Activated B cell treated with CpG ODN at 0.5 μM for 24 hours (primary cell): ENCODE results near the gene DELE1. TPM values are rescaled to one million over a fixed set of nuclear protein-coding genes. Genes with fewer than 3 reads are reported as not detected.

Experiments used
- ATAC-seq: fragments of 200-7000 bp; cut with Tn5 transposase; one replicate; pipeline ENCODE4 v1.10.0; 2021; ENCODE audit warnings: low read depth, mild to moderate bottlenecking, moderate library complexity
- CTCF ChIA-PET: fragments of 350-600 bp; sonication (Branson Sonifier 250); formaldehyde crosslinking; loops from one replicate; lab custom pipeline; 2021; ENCODE audit warnings: antibody characterized with exemption; lab: Charles Lee
- POLR2A ChIA-PET: fragments of 350-600 bp; sonication (Branson Sonifier 250); formaldehyde crosslinking; loops from one replicate; lab custom pipeline; 2021; ENCODE audit warnings: antibody characterized with exemption; lab: Charles Lee
- DNase-seq: peaks from one replicate; pipeline ENCODE4 v3.0.0; 2022
- H3K27ac Mint-ChIP-seq: one replicate; pipeline ENCODE4 v1.8.0; 2020; ENCODE audit warnings: mixed read lengths
- H3K27me3 Mint-ChIP-seq: one replicate; pipeline ENCODE4 v1.8.0; 2021; ENCODE audit warnings: mixed read lengths
- H3K36me3 Mint-ChIP-seq: one replicate; pipeline ENCODE4 v1.8.0; 2021; ENCODE audit warnings: low read depth, mixed read lengths
- H3K4me1 Mint-ChIP-seq: one replicate; pipeline ENCODE4 v1.8.0; 2021; ENCODE audit warnings: mixed read lengths
- H3K4me3 Mint-ChIP-seq: one replicate; pipeline ENCODE4 v1.8.0; 2020; ENCODE audit warnings: mild to moderate bottlenecking, mixed read lengths
- H3K9me3 Mint-ChIP-seq: one replicate; pipeline ENCODE4 v1.8.0; 2020; ENCODE audit warnings: mixed read lengths
- intact Hi-C: fragments of 100-400 bp; cut with micrococcal nuclease; formaldehyde crosslinking; loops from one replicate; pipeline ENCODE4 v1.15.1; 2024
- total RNA-seq: library from RNA; stranded (reverse); gene quantifications from 2 replicates; pipeline ENCODE4 v1.2.3, GENCODE V29; 2022
- TF ChIP-seq, protein P1 (sequence below): fragments of 200-600 bp; IDR thresholded peaks from one replicate; pipeline ENCODE4 v1.8.0; 2022; ENCODE audit warnings: antibody characterized with exemption, mild to moderate bottlenecking

The DELE1 gene
- total RNA-seq, 1 donor from 2014 or later = 114 TPM

GRCh38 chr5:141957367-141957996 is 33.8 kb downstream of the DELE1 start:
- intact Hi-C loops = no loop called here
- no peak overlapping the region for H3K4me3 Mint-ChIP-seq
- CTCF ChIA-PET = interaction anchor here (1.5 to 6.9 kb wide), 2 partner anchors 78 to 264 kb away, joined by 3 to 133 read pairs; no protein-coding TSS in a partner anchor
- DNase-seq = no peak
- ATAC-seq = no peak
- TF ChIP-seq, protein P1, sequence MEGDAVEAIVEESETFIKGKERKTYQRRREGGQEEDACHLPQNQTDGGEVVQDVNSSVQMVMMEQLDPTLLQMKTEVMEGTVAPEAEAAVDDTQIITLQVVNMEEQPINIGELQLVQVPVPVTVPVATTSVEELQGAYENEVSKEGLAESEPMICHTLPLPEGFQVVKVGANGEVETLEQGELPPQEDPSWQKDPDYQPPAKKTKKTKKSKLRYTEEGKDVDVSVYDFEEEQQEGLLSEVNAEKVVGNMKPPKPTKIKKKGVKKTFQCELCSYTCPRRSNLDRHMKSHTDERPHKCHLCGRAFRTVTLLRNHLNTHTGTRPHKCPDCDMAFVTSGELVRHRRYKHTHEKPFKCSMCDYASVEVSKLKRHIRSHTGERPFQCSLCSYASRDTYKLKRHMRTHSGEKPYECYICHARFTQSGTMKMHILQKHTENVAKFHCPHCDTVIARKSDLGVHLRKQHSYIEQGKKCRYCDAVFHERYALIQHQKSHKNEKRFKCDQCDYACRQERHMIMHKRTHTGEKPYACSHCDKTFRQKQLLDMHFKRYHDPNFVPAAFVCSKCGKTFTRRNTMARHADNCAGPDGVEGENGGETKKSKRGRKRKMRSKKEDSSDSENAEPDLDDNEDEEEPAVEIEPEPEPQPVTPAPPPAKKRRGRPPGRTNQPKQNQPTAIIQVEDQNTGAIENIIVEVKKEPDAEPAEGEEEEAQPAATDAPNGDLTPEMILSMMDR = no peak
- peaks cover 18% of the 10 kb centered on the region for H3K4me1 Mint-ChIP-seq
- POLR2A ChIA-PET = interaction anchor here (1.1 kb wide), 1 partner anchor 15 kb away, joined by 3 read pairs; no protein-coding TSS in a partner anchor
- H3K27me3 Mint-ChIP-seq = peaks cover 3% of the 10 kb centered on the region
- H3K27ac Mint-ChIP-seq = no peak overlapping the region
- no peaks in the 10 kb centered on the region for H3K9me3 Mint-ChIP-seq
- H3K36me3 Mint-ChIP-seq = peaks cover 2% of the 10 kb centered on the region

DNA sequence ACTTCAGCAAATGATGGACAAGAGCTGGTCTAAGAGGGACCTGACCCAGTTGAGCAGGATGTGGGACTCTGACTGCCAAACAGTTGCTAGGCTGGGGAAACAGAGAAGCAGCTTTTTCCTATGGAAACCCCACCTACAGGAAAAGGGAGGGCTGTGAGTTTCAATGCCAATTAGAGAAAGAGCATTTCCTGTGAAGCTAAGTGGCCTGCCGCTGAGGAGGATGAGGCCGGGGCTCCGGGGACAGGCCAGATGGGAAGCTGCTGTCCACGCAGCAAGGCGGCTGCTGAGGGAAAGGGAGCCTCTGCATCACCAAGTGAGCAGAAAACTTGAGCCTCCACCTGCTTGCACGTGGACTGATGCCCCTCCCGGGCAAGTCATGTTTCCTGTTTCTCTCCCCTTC is 34.4 kb downstream of the DELE1 start, which contains the start of gene PCDH12:
Gene PCDH12, minus strand, starts transcription at position 90 of the 400 bp plus-strand sequence. CDS start 351 bp downstream, outside the sequence.
- ChIA-PET CTCF (interaction anchor here (0.8 to 6.9 kb wide), 3 partner anchors 79 to 293 kb away, joined by 3 to 133 read pairs (median 3); no protein-coding TSS in a partner anchor), POLR2A (interaction anchor here (1.4 kb wide), 1 partner anchor 35 kb away, joined by 7 read pairs; the partner anchor contains the start of gene DELE1)
- H3K36me3 Mint-ChIP-seq = peaks cover 2% of the 10 kb centered on the region
- no peaks in the 10 kb centered on the region for H3K9me3 Mint-ChIP-seq
- TF ChIP-seq, protein P1 = no peak
- H3K4me3 Mint-ChIP-seq = no peak within 1 kb of the TSS
- peaks cover 18% of the 10 kb centered on the region for H3K4me1 Mint-ChIP-seq
- peaks cover 3% of the 10 kb centered on the region for H3K27me3 Mint-ChIP-seq
- DNase-seq (no peak), ATAC-seq (no peak)
- peak within 1 kb of the TSS; percentile 20 for H3K27ac Mint-ChIP-seq
- intact Hi-C loops = no loop called here

DNA sequence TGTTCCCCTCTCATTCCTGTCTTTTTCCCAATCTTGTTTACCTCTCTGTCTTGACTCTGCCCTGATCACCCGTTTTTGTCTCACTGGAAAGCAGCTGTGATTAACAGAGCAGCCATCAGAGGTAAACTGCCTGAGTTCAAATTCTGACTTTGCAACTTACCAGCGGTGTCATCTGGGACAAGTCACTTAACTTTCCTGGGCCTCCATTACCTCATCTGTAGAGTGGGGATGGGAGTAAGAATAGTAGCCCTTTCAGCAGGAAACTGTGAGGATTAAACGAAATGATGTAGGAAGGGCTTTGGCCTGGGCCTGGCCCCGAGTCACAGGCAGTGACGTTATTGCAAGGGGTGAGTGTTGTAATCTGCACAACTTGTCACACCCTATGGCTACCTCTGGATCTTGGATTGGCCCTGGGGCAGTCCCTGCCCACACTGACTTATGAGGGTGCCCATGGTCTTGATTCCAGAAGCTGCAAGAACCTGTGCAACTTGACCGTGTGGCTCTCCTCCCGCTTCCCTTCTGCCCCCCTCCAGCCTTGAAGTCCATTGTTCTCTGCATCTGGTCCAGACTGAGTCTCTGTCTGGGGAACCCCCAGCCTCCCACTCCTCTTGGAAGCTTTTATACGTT is 35.0 kb downstream of the DELE1 start:
- ATAC-seq (no peak), DNase-seq (no peak)
- H3K4me1 Mint-ChIP-seq = peaks cover 18% of the 10 kb centered on the region
- CTCF ChIA-PET = interaction anchor here (0.8 to 6.9 kb wide), 4 partner anchors 79 to 294 kb away, joined by 3 to 133 read pairs (median 18); no protein-coding TSS in a partner anchor
- H3K9me3 Mint-ChIP-seq = no peaks in the 10 kb centered on the region
- TF ChIP-seq, protein P1 = no peak
- H3K4me3 Mint-ChIP-seq = no peak overlapping the region
- POLR2A ChIA-PET = interaction anchor here (1.4 kb wide), 1 partner anchor 35 kb away, joined by 7 read pairs; the partner anchor contains the start of gene DELE1
- H3K27ac Mint-ChIP-seq = peak overlapping the region; percentile 20
- peaks cover 3% of the 10 kb centered on the region for H3K27me3 Mint-ChIP-seq
- peaks cover 2% of the 10 kb centered on the region for H3K36me3 Mint-ChIP-seq
- intact Hi-C loops = no loop called here

DNA sequence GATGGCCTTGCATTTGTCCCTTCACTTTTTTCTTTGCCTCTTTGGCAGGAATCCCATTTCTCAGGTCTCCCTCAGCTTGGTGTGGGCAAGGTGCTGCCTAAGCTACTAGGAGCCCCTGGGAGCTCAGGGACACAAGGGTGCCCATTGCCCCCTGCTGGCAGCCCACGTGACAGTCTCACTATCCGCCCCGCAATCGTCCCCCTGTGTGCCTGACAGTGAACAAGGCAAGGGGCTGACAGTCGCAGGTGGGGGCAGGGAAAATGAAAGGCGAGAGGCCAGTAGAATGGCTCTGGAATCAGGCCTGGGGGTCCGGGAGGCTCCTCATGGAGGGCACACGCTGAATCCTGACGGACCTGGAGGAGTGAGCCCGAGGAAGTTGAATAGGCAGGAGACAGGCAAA is 36.3 kb downstream of the DELE1 start:
- ChIA-PET CTCF (interaction anchor here (0.8 to 6.9 kb wide), 29 partner anchors 10 to 368 kb away, joined by 3 to 133 read pairs (median 8); partner anchors contain the start of genes DELE1, FCHSD1, GNPDA1 and RNF14), POLR2A (interaction anchor here (1.0 to 2.6 kb wide), 3 partner anchors 10 to 268 kb away, joined by 6 to 18 read pairs (median 11); partner anchors contain the start of genes DELE1 and RNF14)
- peaks cover 3% of the 10 kb centered on the region for H3K27me3 Mint-ChIP-seq
- no peak overlapping the region for H3K4me3 Mint-ChIP-seq
- TF ChIP-seq, protein P1 = no peak
- intact Hi-C loops = loop anchor here (1.0 to 2.0 kb wide), 9 partner anchors 9 to 368 kb away; partner anchors contain the start of genes DELE1 and RNF14
- no peak for ATAC-seq
- H3K36me3 Mint-ChIP-seq = peaks cover 2% of the 10 kb centered on the region
- DNase-seq = no peak
- no peak overlapping the region for H3K27ac Mint-ChIP-seq
- H3K9me3 Mint-ChIP-seq = no peaks in the 10 kb centered on the region
- peaks cover 18% of the 10 kb centered on the region for H3K4me1 Mint-ChIP-seq
